Activated effector memory CD4-positive, alpha-beta T cell treated with Interleukin-2 at 50 U/mL for 16 hours (primary cell): Measurements from ENCODE around the gene SDCCAG8.

ENCODE experiments used
- DNase-seq: peaks from one replicate; pipeline ENCODE4 v3.0.0-alpha.2; 2020

The SDCCAG8 gene

DNA sequence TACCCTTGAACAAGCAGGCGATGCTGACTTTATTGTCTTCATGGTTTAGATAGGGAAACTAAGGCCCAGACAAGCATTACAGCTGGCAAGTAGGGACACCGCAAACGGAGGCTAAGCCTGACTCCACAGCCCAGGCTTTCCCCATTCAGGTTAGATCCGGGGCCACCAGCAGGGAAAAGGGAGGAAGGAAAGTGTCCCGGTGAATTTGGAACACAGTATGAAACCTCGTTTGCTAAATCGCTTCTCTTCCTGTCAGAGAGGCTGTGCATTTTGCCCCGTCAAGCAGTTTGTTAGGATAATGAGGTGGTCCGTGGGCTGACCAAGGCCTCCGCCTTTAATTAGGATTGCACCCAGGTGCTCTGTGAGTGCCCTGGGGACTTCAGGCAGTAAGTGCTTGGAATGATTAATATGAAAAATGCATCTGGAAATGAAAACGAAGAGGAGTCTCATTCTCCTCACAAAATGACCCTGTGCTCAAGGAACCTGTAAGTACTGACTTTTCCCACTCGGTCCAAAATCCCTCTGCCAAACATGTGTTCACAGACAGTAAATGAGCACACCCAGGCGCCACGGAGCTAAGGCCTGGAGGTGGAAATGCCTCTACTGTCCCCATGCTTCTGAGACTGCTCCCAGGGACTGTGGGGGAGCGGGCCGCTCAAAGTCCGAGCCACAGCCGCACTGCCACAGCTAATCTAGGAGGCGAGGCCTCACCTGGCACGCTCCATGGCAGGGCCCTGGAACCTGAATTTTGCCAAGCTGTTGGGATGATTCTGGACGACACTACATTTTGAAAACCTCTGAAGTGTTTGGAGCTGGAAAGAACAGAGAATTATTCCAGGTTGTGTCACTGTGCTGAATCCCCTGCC lies 234.1 kb downstream of the SDCCAG8 start:
- no peak for DNase-seq

DNA sequence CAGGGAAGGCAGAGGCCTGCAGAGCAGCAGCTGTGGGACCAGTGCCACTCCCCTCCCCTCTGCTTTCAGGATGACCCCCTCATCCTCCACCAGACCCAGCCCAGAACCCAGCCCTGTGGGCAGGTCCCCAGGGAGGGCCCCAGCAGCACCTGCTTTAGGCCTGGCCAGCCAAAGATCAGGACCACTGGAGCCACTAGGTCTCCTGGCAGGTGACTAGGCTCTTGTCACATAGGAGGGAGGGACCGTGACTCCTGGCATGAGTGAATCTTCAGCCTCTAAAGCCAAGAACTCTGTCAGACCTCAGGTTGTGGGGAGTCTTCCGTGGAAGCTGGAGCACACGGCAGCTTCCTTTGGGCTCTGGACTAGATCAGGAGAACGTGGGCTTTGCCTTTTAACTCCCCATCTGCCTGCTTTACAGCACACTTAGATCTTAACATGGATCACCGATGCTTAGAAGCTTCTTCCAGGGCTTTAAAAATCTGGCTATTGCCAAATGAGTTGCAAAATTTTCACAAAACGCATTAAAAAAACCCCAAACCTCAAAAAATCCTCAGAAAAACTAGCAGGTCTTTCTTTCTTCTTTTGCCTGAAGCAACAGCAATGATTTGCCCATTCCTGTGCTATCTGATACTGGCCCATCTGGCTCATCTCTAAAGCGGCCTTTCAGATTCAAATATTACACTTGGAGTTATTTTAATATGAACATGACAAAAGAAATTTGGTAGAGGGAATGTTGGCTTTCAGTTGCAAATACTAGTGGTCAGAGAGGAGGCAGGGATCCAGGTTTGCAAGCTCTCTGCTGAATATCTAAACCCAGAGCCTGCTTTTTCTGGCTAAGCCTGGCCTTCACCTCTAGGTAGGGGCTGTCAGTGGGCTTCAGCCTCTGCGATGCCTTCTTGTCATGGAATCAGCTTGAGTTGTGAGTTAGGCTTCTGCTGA lies 235.2 kb downstream of the SDCCAG8 start:
- no peak for DNase-seq

DNA sequence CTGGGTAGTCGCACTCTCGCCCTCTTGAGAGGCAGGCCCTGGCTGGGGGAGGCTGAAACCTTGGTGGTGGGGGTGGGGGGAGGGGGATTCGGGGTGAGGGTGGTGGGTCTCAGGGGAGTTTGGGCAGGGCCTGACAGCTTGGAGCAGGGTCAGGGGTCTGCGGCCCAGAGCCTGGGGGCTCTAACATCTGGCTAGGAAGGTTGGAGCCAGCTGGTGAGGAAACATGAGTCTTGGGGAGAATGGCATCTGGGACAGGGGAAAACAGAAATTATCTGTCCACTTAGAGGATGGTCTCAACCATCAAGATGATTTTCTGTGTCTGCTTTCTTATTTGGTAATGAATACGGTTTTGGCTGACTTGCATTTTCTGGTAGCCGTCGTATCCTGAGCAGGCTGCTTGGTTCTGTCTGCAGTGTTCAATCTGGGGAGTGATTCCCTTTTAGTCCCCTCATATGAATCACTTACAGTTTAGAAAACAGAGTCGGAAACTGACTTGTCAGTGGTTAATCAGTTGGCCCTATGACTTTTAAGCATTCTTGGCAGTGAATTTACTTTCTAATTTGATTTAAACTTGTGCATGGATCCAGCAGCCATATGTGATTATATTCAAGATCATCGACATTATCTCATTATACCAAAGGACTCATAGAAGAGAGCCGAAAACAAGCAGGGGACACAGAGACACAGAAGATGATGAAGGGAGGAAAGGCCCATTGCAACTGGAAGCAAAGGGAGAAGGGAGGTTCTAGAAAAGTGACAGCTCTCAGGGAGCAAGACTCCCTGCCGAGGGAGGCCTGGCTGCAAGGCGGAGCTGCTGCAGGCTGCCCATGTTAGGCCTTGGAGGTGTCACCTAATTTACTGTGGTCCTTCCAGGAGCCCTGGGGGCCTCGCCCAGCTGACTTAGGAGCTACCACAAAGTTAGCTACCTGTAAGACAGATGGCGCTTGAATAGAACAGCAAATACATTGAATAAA lies 237.6 kb downstream of the SDCCAG8 start:
- no peak for DNase-seq

DNA sequence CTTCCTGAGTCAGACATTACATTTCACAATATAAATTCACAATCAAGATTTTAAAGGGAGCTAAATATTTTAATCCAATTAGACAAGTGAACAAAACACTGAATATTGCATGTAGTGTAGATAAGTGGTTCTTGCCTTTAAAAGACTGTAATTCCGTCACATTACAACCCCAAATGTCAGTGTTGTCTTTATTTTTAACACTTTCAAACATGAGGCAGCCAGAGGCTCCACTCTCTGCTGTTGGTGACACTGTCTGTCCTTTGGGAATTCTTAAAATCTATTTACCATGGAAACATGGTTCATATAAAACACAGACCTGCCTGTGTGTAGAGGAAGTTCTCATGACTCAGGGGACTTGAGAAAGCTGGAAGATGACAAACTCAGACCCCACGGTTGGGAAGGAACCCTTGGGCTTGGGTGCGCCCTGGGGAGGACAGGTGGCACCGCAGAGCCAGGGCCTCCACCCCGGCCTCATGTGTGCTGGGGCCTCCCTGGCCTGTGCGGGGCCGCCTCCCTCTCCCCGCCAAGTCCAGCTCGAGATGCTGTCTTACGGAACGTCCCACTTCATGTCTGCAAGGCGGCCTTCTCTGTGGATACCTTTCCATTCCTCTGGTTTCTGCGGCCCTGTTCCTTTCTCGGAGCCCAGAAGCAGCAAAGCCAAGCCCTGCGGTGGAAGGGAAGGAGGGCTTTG lies 239.0 kb downstream of the SDCCAG8 start:
- no peak for DNase-seq

DNA sequence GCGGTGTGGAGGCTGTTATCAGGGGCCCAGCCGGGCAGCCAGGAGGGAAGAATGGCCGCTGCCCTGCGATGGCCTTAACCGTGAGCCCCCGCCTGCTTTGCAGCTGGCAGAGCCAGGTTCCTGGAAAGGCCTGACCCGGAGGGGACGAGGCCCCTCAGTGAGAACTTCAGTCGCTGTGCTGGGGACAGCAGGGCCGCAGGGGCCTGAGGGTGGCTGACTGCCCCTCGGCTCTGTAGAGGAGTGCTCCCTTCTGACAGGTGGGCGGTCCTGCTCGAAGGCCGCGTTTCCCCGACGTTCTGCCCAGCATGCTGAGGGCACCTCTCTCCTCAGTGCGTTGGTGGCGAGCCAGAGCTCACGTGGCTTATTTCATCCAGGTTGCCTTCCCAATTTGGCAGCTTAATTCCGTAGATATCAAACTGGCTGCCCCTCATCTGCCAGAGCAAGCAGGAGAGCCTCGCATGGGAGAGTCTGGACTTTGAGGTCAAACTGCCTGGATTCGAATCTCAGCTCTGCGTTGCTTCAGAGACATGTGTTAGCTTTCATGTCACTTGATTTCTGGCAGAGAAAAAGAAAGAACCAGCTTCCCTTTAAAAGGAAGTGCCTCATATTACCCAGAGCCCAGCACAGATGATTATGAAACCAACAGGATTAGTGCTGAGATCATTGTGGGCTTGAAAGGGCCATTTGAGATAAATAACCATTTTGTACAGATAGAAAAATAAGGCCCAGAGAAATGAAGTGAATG lies 239.8 kb downstream of the SDCCAG8 start:
- DNase-seq, result no peak

DNA sequence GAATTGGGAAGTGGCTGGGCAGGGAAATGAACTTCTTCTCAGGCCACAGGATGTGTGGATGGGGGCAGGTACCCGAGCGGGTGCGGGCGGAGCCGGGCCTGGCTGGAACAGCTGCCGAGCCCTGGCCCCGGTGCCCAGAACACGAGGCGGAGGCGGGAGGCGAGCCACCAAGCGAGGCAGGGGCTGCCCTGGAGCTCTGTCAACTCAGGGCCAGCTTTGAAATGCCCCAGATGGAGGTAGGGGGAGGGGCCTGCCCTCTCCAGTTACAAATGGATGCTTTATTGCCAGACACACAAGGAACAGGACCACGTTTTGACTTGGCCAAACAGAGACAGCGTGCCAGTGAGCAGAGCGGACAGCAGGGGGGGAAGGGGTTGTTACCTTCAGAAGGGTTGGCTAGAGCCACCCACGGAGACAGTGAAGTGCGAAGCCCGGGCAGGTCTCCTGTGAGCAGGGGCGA lies 240.4 kb downstream of the SDCCAG8 start:
- no peak for DNase-seq

DNA sequence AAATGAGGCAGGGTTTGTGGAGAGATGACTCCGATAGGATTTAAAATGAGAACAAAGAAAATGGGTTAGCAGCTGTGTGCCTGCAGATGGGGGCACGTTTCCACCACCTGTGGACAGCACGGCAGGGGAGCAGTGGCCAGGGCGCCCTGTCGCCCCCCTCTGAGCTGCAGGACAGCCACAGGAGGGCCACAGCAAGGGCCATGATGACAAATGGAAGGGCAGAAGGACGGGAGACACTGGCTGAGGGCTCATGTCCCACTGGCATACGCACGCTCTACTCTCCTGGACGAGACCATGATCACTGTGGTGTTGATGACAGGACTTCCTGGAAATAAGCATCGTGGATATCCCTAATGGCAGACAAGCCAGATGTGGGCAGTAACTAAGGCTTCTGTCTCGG lies 241.0 kb downstream of the SDCCAG8 start:
- no peak for DNase-seq

DNA sequence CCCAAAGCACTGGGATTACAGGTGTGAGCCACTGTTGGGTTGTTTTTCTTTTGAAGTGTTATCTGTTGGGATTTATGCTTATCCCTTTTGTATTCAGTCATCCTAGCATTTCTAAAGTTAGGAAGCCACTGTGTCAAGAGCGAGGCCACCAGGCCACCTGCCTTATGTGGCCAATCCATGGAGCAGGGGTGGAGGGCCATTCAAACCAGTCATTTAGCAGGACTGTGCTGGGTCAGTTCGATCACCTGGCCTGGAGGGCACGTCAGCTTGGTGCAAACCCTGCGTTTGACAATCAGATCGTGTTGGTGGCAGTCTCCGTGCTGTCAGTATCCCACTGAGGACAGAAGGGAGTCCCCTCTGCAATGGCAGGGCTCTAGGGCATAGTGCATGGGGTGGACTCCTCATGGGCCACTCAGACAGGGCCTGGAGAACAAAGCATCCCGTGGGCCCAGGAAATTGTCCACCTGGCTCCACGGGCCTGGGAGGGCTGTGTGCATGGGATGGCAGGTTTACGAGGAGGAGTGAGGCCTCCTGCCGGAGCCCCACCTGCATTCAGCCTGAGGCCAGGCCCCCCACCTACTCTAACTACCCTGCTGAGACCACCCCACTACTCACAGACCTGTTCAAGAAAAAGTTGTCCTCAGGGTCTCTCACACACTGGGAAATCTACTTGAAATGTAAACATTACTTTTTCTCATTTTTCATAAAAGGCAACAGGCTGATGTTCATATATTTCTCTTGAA lies 242.3 kb downstream of the SDCCAG8 start:
- no peak for DNase-seq

DNA sequence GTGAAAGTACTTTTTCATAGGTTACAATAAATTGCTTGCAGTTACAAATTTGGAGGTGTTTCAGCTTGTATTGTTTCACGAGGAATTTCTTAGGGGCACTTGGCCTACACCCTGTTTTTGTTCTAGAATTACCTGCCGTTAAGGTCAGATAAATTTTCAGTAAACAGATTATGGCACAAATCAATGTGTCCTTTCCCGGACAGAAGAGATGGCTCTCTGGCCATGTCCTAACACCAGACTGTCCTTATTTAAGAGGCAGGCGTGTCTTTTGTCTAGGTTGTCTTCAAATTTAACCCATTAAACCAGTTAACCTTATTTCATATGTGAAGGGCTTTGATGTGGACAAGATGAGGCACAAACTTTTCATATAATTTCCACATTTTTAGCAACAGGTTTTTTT lies 243.4 kb downstream of the SDCCAG8 start:
- no peak for DNase-seq

DNA sequence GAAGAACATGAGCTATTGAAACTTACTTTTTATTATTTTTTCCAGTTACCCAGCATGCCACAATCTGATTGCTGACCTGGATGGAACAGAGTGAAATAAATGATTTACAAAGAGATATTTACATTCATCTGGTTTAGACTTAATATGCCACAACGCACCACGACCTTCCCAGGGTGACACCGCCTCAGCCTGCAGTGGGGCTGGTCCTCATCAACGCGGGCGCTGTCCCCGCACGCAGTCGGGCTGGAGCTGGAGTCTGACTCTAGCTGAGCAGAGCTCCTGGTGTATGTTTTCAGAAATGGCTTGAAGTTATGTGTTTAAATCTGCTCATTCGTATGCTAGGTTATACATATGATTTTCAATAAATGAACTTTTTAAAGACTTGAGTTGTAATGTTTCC lies 243.9 kb downstream of the SDCCAG8 start:
- DNase-seq, result no peak

DNA sequence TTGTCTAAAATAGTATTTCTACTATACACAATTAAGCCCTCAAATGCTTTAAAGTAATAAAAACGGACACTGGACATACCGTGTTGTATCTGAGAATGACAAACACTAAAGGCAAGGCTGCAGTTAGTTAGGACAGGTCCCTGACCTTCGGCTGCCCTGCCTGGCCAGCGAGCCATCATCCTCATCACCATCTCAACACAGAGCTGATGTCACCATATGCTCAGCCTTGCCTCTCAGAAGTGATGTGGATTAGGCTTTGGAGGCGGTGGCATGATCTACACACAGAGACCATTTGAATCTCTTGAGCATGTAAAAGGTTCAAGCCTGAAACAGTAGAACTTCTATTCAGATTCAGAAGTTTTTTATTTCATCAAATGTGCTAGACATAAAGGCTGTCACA lies 244.7 kb downstream of the SDCCAG8 start:
- DNase-seq, result no peak

DNA sequence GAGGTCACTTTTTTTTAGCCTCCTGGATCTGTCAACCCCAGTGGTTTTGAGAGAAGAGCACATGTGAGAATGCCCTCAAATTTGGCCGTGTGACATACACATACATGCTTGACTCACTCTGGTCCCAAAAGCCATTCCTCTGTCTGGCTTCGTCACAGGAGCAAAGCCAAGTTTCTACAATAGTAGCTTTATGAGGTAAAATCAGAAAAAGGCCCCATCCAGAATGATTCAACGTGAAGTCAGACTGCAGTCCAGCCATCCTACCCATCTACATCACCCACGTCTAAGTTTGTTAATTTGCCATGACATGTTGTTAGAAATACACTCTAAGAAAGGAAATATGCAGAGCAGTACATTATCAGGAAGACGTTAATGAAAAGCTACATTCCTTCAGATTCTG lies 245.2 kb downstream of the SDCCAG8 start:
- DNase-seq, result no peak

DNA sequence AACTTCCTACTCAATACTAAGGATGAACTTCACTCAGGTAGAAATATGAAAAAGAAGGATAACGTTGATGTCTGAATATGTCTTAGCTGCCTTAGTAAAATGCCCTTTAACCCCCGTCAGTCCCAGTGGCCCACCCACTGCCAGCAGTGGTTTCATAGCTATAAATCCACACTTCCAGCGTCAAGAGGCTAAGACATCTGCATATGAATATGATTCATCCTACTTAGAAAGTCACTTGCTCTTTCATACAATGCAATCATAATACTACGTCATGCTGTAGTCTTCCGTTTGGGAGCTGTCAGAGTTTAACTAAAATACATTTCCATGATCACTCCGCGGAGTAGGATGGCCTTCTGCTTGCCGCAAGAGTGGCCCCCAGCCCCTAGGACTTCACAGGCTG lies 247.3 kb downstream of the SDCCAG8 start:
- DNase-seq, result no peak

DNA sequence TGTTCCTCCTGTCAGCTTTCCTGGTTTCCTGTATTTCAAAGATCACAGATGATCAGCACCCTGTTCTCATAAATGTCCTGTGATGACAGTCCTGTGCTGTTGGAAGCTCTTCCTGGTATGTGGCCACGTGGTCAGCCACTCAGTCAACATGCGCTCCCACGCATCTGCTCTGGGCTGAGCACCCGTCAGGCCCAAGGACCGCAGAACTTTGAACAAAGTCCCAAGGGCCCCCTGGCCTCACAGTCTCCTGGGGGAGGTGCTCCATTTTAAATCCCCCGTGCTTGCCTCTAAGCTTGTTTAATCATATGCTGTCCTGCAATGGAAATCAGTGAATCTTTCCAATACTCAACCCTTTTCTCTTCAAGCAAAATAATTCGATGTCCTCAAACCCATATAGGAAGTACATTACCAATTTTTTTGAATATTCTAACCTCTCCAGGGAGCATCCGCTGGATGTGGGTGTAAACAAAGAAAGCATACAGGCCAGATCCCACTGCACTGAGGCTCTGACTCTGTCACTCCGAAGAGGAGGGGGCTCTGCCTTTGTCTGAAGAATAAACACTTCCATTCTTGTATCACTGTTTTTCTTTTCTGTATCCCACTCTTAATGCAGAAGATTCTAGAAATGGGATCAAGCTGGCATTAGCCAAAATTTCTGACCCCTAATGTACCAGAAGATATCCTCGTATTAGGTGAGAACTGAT lies 250.3 kb downstream of the SDCCAG8 start:
- no peak for DNase-seq

DNA sequence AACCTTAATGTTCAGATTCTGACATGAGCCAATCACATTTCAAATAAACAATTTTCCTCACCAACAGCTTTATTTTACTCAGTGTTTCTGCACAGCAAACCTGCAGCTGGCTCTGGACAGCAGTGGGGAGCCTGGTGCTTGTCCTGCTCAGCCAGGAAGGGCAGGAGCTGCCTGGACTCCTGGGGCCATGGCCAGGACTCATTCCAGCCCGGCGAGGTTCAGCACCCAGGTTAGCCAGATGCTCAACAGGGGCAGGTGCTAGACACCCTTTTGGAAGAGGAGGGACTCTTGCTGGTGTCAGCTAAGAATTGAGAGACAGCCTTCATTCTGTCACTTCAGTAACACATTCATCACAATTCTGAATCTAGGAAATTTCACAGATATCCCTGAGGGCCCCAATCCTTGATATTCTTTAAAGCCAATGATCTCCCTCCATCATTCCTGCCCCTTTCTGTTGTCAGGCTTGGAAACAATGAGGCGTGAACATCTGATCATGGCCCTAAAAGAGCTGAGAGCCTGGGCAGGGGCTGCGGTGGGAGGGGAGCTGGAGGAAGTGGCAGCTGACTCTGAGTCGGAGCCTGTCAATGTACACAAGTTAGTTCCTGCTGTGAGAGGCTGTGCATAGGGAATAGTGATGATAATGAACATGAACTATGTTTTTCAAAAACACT lies 251.3 kb downstream of the SDCCAG8 start:
- no peak for DNase-seq

DNA sequence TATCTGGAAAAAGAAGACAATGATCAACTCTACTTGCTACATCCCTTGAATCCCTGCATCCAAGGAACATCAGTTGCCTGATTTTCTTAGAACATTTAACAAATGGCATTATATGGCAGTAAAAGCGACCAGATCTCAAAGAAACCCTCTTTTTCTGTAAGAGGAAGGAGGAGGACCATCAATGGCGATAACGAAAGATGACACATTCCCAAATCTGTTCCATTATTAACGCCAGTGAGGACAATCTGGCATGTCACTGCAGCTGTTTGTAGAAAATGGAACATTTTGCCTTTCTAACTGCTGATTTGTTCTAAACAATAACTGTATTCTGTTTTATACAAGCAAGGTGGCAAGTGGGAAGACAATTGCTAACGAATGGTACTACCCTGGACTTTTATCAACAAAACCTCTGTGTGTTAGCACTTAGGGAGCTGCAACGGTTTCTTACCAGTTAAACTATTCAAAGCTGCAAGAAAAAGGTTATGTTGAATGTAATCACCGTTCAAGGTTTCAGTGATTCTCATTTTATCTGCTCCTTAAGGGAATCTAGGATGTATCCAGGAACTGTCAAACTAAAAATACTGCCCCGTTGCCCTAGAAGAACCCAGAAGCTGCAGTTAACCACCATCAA lies 251.9 kb downstream of the SDCCAG8 start:
- no peak for DNase-seq

DNA sequence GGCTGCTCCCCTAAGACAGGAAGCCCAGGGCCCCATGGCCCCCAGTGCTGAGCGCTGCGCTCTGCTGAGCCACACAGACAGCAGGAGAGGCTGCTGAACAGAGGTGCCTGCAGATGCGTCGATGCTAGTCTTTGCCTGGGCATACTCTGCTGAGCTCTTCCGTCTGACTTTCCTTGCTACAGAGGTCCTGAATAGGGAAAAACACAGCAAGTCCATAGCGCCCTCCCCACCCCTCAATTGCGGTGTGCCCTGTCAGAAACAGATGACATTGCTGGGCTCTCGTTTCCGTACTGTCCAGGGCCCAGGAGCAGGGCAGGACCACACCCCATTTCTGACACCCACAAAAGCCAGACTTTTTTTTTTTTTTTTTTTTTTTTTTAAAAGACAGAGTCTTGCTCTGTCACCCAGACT lies 252.5 kb downstream of the SDCCAG8 start:
- no peak for DNase-seq

DNA sequence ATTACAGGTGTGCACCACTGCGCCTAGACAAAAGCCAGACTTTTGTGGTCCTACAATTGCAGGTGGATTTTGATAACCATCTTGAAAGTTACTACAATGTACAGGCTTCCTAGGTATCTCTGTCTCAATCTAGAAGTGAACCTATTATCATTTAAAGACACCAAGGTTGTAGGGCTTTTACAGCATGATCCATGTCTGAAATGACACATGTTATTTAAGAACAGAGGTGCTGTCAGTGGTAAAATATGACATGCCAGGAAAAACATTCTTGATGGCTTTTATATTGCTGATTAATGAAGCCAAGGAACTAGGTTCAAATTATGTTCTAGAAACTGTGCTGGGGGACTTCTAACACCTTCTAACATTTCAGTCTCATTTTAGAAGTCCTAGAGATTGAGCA lies 253.1 kb downstream of the SDCCAG8 start:
- DNase-seq, result no peak

DNA sequence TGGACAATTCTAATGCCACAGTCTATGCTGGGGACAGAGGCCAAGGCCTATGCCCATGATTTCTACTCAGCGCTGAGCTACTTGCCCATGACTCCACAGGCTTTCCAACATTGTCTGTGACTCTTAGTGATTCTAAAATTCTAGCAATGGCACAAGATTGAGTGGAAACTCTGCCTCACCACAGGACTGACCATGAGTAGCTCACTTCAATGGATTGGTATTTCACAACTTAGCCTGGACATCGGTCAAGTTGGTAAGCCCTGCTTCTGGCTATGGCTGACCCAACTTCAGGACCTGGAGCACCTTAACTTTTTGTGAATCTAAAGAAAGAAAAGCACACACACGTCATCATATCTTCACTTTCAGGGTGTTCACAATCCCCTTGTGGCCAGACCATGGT lies 255.1 kb downstream of the SDCCAG8 start:
- DNase-seq, result no peak
